MG63 (cell line): ENCODE results near the gene RGN. TPM values are rescaled to one million over a fixed set of nuclear protein-coding genes. Genes with fewer than 3 reads are reported as not detected.
"Not testable (repeated sequence)": the region's sequence is repeated elsewhere in the genome, so short reads cannot be mapped to it uniquely, and the experiment has no call there.

Experiments
- DNase-seq: peaks from one replicate; pipeline ENCODE4 v3.0.0-alpha.2; 2020
- H3K27me3 ChIP-seq: fragments of 250-450 bp; sonication (Bioruptor Pico); 2 replicates; pipeline ENCODE4 v1.5.1; 2020; ENCODE audit warnings: mild to moderate bottlenecking, moderate library complexity
- H3K36me3 ChIP-seq: fragments of 250-450 bp; sonication (Bioruptor Pico); 2 replicates; pipeline ENCODE4 v1.5.1; 2020; ENCODE audit warnings: mild to moderate bottlenecking, moderate library complexity
- H3K4me3 ChIP-seq: fragments of 250-450 bp; sonication (Bioruptor Pico); 2 replicates; pipeline ENCODE4 v1.5.1; 2020; ENCODE audit warnings: mild to moderate bottlenecking, moderate library complexity
- H3K9me3 ChIP-seq: fragments of 250-450 bp; sonication (Bioruptor Pico); 2 replicates; pipeline ENCODE4 v1.5.1; 2020; ENCODE audit warnings: mild to moderate bottlenecking, moderate library complexity
- total RNA-seq: library from RNA; depleted of rRNA; stranded (reverse); fragments of >200 nt; shearing (Covaris generic); gene quantifications from 2 replicates; pipeline ENCODE4 v1.2.3, GENCODE V29; 2014; ENCODE audit warnings: low replicate concordance; rRNA removed

The RGN gene
- total RNA-seq, 1 experiment from 2014 or later = 0.30 TPM

- H3K27me3 ChIP-seq = no peaks in the 10 kb centered on the region
- H3K9me3 ChIP-seq = no peaks in the 10 kb centered on the region
- DNase-seq = no peak
- no peaks in the 10 kb centered on the region for H3K36me3 ChIP-seq
- no peak overlapping the region for H3K4me3 ChIP-seq
Observed at GRCh38 chrX:47101206-47101605, 23.0 kb downstream of the RGN start.

- H3K36me3 ChIP-seq, H3K4me3 ChIP-seq, H3K27me3 ChIP-seq, H3K9me3 ChIP-seq, DNase-seq: not testable (repeated sequence)
Observed at GRCh38 chrX:47110936-47111615, 32.8 kb downstream of the RGN start.

GRCh38 chrX:47112316-47112954, 34.2 kb downstream of the RGN start:
- peak; percentile 26 for DNase-seq
- H3K9me3 ChIP-seq = no peaks in the 10 kb centered on the region
- H3K36me3 ChIP-seq = no peaks in the 10 kb centered on the region
- H3K27me3 ChIP-seq = no peaks in the 10 kb centered on the region
- no peak overlapping the region for H3K4me3 ChIP-seq

GRCh38 chrX:47116551-47117110, 38.4 kb downstream of the RGN start:
- not testable (repeated sequence) for H3K36me3 ChIP-seq, DNase-seq, H3K9me3 ChIP-seq, H3K27me3 ChIP-seq, H3K4me3 ChIP-seq

- DNase-seq, H3K36me3 ChIP-seq, H3K4me3 ChIP-seq, H3K9me3 ChIP-seq, H3K27me3 ChIP-seq: not testable (repeated sequence)
Observed at GRCh38 chrX:47124466-47124865, 46.2 kb downstream of the RGN start.

GRCh38 chrX:47129157-47129898, 51.1 kb downstream of the RGN start:
- Histone ChIP-seq H3K36me3 (no peaks in the 10 kb centered on the region), H3K9me3 (no peaks in the 10 kb centered on the region), H3K27me3 (no peaks in the 10 kb centered on the region), H3K4me3 (peak overlapping the region; percentile 63)
- DNase-seq = peak; percentile 90

- DNase-seq = no peak
- Histone ChIP-seq H3K9me3 (no peaks in the 10 kb centered on the region), H3K27me3 (no peaks in the 10 kb centered on the region), H3K36me3 (no peaks in the 10 kb centered on the region), H3K4me3 (peak overlapping the region; percentile 63)
Observed at GRCh38 chrX:47129899-47130358, 51.7 kb downstream of the RGN start.

GRCh38 chrX:47133493-47133892, 55.2 kb downstream of the RGN start:
- no peaks in the 10 kb centered on the region for H3K27me3 ChIP-seq
- no peaks in the 10 kb centered on the region for H3K36me3 ChIP-seq
- no peak overlapping the region for H3K4me3 ChIP-seq
- no peaks in the 10 kb centered on the region for H3K9me3 ChIP-seq
- no peak for DNase-seq

GRCh38 chrX:47135650-47136049, 57.4 kb downstream of the RGN start:
- H3K36me3 ChIP-seq, H3K9me3 ChIP-seq, H3K27me3 ChIP-seq, H3K4me3 ChIP-seq: not testable (repeated sequence)
- DNase-seq = peak; percentile 68

- no peak overlapping the region for H3K4me3 ChIP-seq
- no peaks in the 10 kb centered on the region for H3K9me3 ChIP-seq
- DNase-seq = no peak
- H3K36me3 ChIP-seq = no peaks in the 10 kb centered on the region
- H3K27me3 ChIP-seq = no peaks in the 10 kb centered on the region
Observed at GRCh38 chrX:47138171-47138570, 59.9 kb downstream of the RGN start.

Other genes with a start within 250 kb of the RGN start
- gene RP2, start 241.4 kb upstream of the RGN start, total RNA-seq = 6.3 and 11.5 TPM in 2 replicates
- 7.9 and 8.5 TPM in 2 replicates for gene JADE3, start 166.0 kb upstream of the RGN start, total RNA-seq
- 65.9 and 80.8 TPM in 2 replicates for gene NDUFB11, start 66.3 kb downstream of the RGN start, total RNA-seq
- 36.9 and 46.9 TPM in 2 replicates for gene RBM10, start 66.8 kb downstream of the RGN start, total RNA-seq
- 108 and 121 TPM in 2 replicates for gene UBA1, start 115.4 kb downstream of the RGN start, total RNA-seq
- gene CDK16, start 140.2 kb downstream of the RGN start, total RNA-seq = 38.2 and 71.2 TPM in 2 replicates
- 16.0 and 16.2 TPM in 2 replicates for gene USP11, start 154.6 kb downstream of the RGN start, total RNA-seq